AG04450 (cell line): ENCODE measurements around the gene BCCIP. TPM values are rescaled to one million over a fixed set of nuclear protein-coding genes. Genes with fewer than 3 reads are reported as not detected.
A peak's percentile ranks its signal among the peaks of the same experiment; 100 is the strongest.

Experiments used
- CTCF ChIA-PET: fragments of 300-600, 350-600 bp; formaldehyde crosslinking; extraction: SDS; loops from one replicate; lab custom pipeline; 2022; ENCODE audit warnings: antibody characterized with exemption, inconsistent platforms; lab: Charles Lee
- POLR2A ChIA-PET: fragments of 350-600 bp; formaldehyde crosslinking; extraction: SDS; loops from one replicate; lab custom pipeline; 2021; ENCODE audit warnings: antibody characterized with exemption, inconsistent platforms; lab: Yijun Ruan, JAX
- DNase-seq: peaks from one replicate; pipeline ENCODE4 v3.0.0-alpha.2; 2011; ENCODE audit warnings: low read depth, low spot score
- H3K27ac ChIP-seq: one replicate; pipeline ENCODE4 v1.5.1; 2012; ENCODE audit warnings: low read depth, low read length, control low read depth
- H3K27me3 ChIP-seq: one replicate; pipeline ENCODE4 v1.6.0; 2012; ENCODE audit warnings: low read length; ENCODE audit not compliant: control insufficient read depth, insufficient read depth
- H3K4me3 ChIP-seq: 2 replicates; pipeline ENCODE4 v1.5.1; 2011; ENCODE audit warnings: mild to moderate bottlenecking, low read depth, low read length, control low read depth
- H3K9me3 ChIP-seq: 2 replicates; pipeline ENCODE4 v1.5.1; 2012; ENCODE audit warnings: low read length; ENCODE audit not compliant: control insufficient read depth, insufficient read depth
- CTCF ChIP-seq: IDR thresholded peaks from 2 replicates; pipeline ENCODE4 v1.5.1; 2011; ENCODE audit warnings: low read depth, low read length, control low read depth, inconsistent platforms
- polyA plus RNA-seq: library from polyadenylated mRNA; depleted of rRNA; stranded (reverse); fragments of >200 nt; gene quantifications from 2 replicates; pipeline ENCODE4 v1.2.3, GENCODE V29; 2011

BCCIP gene
- polyA plus RNA-seq, 1 experiment: 63.8 TPM

GRCh38 chr10:125871338-125871737 is 48.0 kb downstream of the BCCIP start:
- no peaks in the 10 kb centered on the region for H3K27me3 ChIP-seq
- H3K9me3 ChIP-seq: no peaks in the 10 kb centered on the region; the same call in 1 of the 2 replicates
- ChIA-PET CTCF (interaction anchor here (4.5 kb wide), 1 partner anchor 632 kb away, joined by 28 read pairs; no protein-coding TSS in a partner anchor), POLR2A (interaction anchor here (0.5 to 1.3 kb wide), 2 partner anchors 8 to 651 kb away, joined by 3 to 6 read pairs; no protein-coding TSS in a partner anchor)
- H3K4me3 ChIP-seq: no peak overlapping the region
- no peak overlapping the region for H3K27ac ChIP-seq
- peak; percentile 33 for DNase-seq
- TF ChIP-seq CTCF: no peak

- peak; percentile 80 for DNase-seq
- no peaks in the 10 kb centered on the region; the same call in 1 of the 2 replicates for H3K9me3 ChIP-seq
- POLR2A ChIA-PET: interaction anchor here (0.9 kb wide), 1 partner anchor 9 kb away, joined by 6 read pairs; no protein-coding TSS in a partner anchor
- no peaks in the 10 kb centered on the region for H3K27me3 ChIP-seq
- H3K4me3 ChIP-seq: no peak overlapping the region
- TF ChIP-seq CTCF: no peak
- CTCF ChIA-PET: interaction anchor here (0.7 to 1.4 kb wide), 2 partner anchors 10 to 625 kb away, joined by 3 read pairs; no protein-coding TSS in a partner anchor
- H3K27ac ChIP-seq: peak overlapping the region; percentile 74
Observed at GRCh38 chr10:125878957-125879835, 55.9 kb downstream of the BCCIP start.

- no peak for TF ChIP-seq CTCF
- POLR2A ChIA-PET: no interaction called here
- CTCF ChIA-PET: no interaction called here
- Histone ChIP-seq H3K27me3 (no peaks in the 10 kb centered on the region), H3K4me3 (no peak overlapping the region), H3K9me3 (no peaks in the 10 kb centered on the region; the same call in 1 of the 2 replicates), H3K27ac (no peak overlapping the region)
- DNase-seq: no peak
Observed at GRCh38 chr10:125880719-125881118, 57.4 kb downstream of the BCCIP start.

GRCh38 chr10:125881192-125881591 is 57.8 kb downstream of the BCCIP start, which contains the start of gene DHX32:
TSS of gene DHX32 (minus strand) at chr10:125881292. CDS start at chr10:125880824, 468 bp downstream.
- ChIA-PET CTCF (interaction anchor here (1.5 kb wide), 1 partner anchor 53 kb away, joined by 4 read pairs; no protein-coding TSS in a partner anchor), POLR2A (no interaction called here)
- no peaks in the 10 kb centered on the region for H3K27me3 ChIP-seq
- TF ChIP-seq CTCF: no peak
- H3K9me3 ChIP-seq: no peaks in the 10 kb centered on the region
- no peak for DNase-seq
- H3K27ac ChIP-seq: no peak within 1 kb of the TSS
- H3K4me3 ChIP-seq: no peak within 1 kb of the TSS
